B cell (primary cell): Measurements from ENCODE around the gene XG.
"Not testable (repeated sequence)": the region's sequence is repeated elsewhere in the genome, so short reads cannot be mapped to it uniquely, and the experiment has no call there.

ENCODE experiments used
- EZH2 ChIP-seq: IDR thresholded peaks from 2 replicates; pipeline ENCODE4 v1.6.1; 2012; ENCODE audit warnings: borderline replicate concordance, low read depth, mild to moderate bottlenecking, moderate library complexity, low read length; ENCODE audit not compliant: insufficient read depth, poor library complexity, severe bottlenecking
- TF ChIP-seq, protein P1 (sequence below): fragments of 200-600 bp; IDR thresholded peaks from one replicate; pipeline ENCODE4 v1.8.0; 2022; ENCODE audit warnings: antibody characterized with exemption, mild to moderate bottlenecking

DNA sequence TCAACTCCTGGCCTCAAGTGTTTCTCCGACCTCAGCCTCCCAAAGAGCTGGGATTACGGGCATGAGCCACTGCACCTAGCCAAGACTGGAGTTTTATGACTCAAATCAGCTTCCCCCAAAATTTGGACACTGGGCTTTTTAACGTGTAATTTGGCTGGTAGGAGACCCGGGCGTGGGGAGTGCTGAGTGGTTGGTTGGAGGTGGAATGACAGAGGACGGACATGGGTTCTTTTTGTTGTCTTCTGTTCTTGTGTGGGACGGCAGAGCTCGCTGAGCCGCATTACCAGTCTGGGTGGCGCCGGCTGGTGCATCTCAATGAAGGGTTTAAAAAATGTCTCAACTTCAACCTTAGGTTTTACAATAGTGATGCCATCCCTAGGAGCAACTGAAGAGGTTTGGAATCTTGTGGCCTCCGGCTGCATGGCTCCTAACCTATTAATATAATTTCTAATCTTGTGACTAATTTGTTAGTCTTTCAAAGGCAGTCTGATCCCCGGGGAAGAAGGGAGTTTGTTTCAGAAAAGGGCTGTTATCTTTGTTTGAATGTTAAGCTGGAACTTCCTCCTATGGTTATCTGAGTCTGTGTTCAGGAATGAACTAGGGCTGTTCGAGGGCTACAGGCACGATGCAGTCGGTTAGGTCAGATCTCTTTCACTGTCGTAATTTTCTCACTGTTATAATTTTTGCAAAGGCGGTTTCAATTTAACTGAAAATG, 50.7 kb downstream of the XG start:
- TF ChIP-seq, protein P1, sequence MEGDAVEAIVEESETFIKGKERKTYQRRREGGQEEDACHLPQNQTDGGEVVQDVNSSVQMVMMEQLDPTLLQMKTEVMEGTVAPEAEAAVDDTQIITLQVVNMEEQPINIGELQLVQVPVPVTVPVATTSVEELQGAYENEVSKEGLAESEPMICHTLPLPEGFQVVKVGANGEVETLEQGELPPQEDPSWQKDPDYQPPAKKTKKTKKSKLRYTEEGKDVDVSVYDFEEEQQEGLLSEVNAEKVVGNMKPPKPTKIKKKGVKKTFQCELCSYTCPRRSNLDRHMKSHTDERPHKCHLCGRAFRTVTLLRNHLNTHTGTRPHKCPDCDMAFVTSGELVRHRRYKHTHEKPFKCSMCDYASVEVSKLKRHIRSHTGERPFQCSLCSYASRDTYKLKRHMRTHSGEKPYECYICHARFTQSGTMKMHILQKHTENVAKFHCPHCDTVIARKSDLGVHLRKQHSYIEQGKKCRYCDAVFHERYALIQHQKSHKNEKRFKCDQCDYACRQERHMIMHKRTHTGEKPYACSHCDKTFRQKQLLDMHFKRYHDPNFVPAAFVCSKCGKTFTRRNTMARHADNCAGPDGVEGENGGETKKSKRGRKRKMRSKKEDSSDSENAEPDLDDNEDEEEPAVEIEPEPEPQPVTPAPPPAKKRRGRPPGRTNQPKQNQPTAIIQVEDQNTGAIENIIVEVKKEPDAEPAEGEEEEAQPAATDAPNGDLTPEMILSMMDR, result not testable (repeated sequence)
- TF ChIP-seq EZH2, result not testable (repeated sequence)
